Measurements from ENCODE around the gene CD63. TPM values are rescaled to one million over a fixed set of nuclear protein-coding genes. Genes with fewer than 3 reads are reported as not detected.

The CD63 gene
- total and polyA plus RNA-seq, 2 of the 4 experiments (the other 2 are of a cell fraction) = 995 to 1,398 TPM

DNA sequence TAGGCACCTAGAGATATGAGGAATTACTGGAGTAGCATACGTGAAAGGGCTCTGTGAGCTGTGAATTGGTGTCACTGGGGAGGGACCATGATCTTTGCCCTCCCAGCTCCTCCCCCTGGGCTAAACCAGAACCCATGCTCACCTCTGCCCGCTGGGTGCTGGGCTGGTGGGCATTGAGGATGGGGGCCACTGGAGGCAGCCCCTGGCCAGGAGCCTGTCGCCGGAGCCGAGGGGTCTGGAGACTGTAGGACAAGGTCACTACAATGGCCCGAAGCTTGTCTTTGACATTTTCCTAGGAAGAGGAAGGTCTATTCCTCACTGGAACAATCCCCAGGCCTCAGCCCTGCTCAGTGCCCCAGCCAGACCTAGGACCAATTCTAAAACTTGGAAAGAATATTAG lies 32.7 kb downstream of the CD63 start:
- ChIA-PET CTCF (interaction anchor here (0.7 to 1.6 kb wide), 2 partner anchors 10 to 15 kb away, joined by 3 read pairs; a partner anchor contains a TSS), POLR2A (ENCODE audit: unreplicated experiment) (no interaction called here)
- no peaks in the 10 kb centered on the region for H3K36me3 ChIP-seq (ENCODE audit: control insufficient read depth, insufficient read depth, low read length)
- no peaks in the 10 kb centered on the region for H3K79me1 ChIP-seq (ENCODE audit: low read depth in 1 of 2, low read length in 2 of 2)
- no peak overlapping the region for H3K18ac ChIP-seq (ENCODE audit: low read depth, low read length)
- H3K56ac ChIP-seq (ENCODE audit: extremely low read depth, insufficient read depth, low read length) = no peak overlapping the region
- dilution Hi-C loops (cut with HindIII; ENCODE audit: low sequenced_read_pairs, unreplicated experiment) (no loop called here), intact Hi-C loops (cut with micrococcal nuclease) (no loop called here), in situ Hi-C loops (cut with MboI; ENCODE audit: low sequenced_read_pairs) (no loop called here)
- TF ChIP-seq BHLHE40 (IDR thresholded peaks at IDR 0.05; ENCODE audit: low read depth, low read length) = no peak
- no peak for TF ChIP-seq MAZ (IDR thresholded peaks at IDR 0.05; ENCODE audit: borderline replicate concordance, low read depth, low read length)
- TF ChIP-seq FOS (IDR thresholded peaks at IDR 0.05; ENCODE audit: low read depth, low read length) = no peak
- TF ChIP-seq, protein P1, sequence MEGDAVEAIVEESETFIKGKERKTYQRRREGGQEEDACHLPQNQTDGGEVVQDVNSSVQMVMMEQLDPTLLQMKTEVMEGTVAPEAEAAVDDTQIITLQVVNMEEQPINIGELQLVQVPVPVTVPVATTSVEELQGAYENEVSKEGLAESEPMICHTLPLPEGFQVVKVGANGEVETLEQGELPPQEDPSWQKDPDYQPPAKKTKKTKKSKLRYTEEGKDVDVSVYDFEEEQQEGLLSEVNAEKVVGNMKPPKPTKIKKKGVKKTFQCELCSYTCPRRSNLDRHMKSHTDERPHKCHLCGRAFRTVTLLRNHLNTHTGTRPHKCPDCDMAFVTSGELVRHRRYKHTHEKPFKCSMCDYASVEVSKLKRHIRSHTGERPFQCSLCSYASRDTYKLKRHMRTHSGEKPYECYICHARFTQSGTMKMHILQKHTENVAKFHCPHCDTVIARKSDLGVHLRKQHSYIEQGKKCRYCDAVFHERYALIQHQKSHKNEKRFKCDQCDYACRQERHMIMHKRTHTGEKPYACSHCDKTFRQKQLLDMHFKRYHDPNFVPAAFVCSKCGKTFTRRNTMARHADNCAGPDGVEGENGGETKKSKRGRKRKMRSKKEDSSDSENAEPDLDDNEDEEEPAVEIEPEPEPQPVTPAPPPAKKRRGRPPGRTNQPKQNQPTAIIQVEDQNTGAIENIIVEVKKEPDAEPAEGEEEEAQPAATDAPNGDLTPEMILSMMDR (conservative IDR thresholded peaks at IDR 0.05; ENCODE audit: low read depth, low read length) = no peak
- TF ChIP-seq, protein P2, sequence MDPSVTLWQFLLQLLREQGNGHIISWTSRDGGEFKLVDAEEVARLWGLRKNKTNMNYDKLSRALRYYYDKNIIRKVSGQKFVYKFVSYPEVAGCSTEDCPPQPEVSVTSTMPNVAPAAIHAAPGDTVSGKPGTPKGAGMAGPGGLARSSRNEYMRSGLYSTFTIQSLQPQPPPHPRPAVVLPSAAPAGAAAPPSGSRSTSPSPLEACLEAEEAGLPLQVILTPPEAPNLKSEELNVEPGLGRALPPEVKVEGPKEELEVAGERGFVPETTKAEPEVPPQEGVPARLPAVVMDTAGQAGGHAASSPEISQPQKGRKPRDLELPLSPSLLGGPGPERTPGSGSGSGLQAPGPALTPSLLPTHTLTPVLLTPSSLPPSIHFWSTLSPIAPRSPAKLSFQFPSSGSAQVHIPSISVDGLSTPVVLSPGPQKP (IDR thresholded peaks at IDR 0.05; ENCODE audit: borderline replicate concordance, low read depth, low read length) = no peak
- no peak overlapping the region for H2BK120ac ChIP-seq (ENCODE audit: low read depth, low read length)
- no peak overlapping the region for H4K8ac ChIP-seq (ENCODE audit: low read depth in 2 of 2, low read length in 2 of 2)
- H4K91ac ChIP-seq (ENCODE audit: insufficient read depth, low read depth, low read length) = no peak overlapping the region
- DNase-seq (no peak), ATAC-seq (ENCODE audit: low read depth) (no peak)
- H3K14ac ChIP-seq (replicated peaks; ENCODE audit: low read depth, low read length) = no peak overlapping the region
- no peak overlapping the region for H3K4me2 ChIP-seq (ENCODE audit: low read depth, low read length)
- H2BK15ac ChIP-seq (ENCODE audit: low read depth, low read length) = no peak overlapping the region
- no peak overlapping the region for H3K27ac ChIP-seq (ENCODE audit: insufficient read depth, low read length)
- no peaks in the 10 kb centered on the region for H4K20me1 ChIP-seq (ENCODE audit: insufficient read depth, low read length)
- H3K9ac ChIP-seq (ENCODE audit: low read depth, low read length) = no peak overlapping the region
- no peak overlapping the region for H3K23ac ChIP-seq (ENCODE audit: low read depth, low read length)
- no CpG with 5 or more reads among the region's 6 CpGs for WGBS, 2 experiments (ENCODE audit: extremely low coverage in 2 of 2, insufficient read length in 1 of 2)
- BruUV-seq (replicated peaks) = no TSS peak
- no peak overlapping the region for H2AFZ ChIP-seq (replicated peaks; ENCODE audit: low read length, poor library complexity)
- no peak overlapping the region for H3K4me3 ChIP-seq (ENCODE audit: insufficient read depth, low read depth, low read length)
- H2AK9ac ChIP-seq (replicated peaks; ENCODE audit: low read depth, low read length, poor library complexity) = no peak overlapping the region
- no peaks in the 10 kb centered on the region for H3K9me1 ChIP-seq (ENCODE audit: insufficient read depth, low read length)
- H3K9me3 ChIP-seq (ENCODE audit: control insufficient read depth, insufficient read depth, low read length) = no peaks in the 10 kb centered on the region
- H2BK20ac ChIP-seq (ENCODE audit: low read depth, low read length) = no peak overlapping the region
- H3K4ac ChIP-seq (ENCODE audit: low read depth, low read length) = no peak overlapping the region
- no peak overlapping the region for H4K5ac ChIP-seq (ENCODE audit: low read depth, low read length)
- peaks cover 22% of the 10 kb centered on the region for H3K27me3 ChIP-seq (ENCODE audit: control insufficient read depth, insufficient read depth, low read length)
- peaks cover 2% of the 10 kb centered on the region; the same call in 1 of the 2 replicates for H3K4me1 ChIP-seq (ENCODE audit: control insufficient read depth, insufficient read depth, low read length)
- H2BK5ac ChIP-seq (ENCODE audit: low read depth, low read length, poor library complexity, severe bottlenecking) = no peak overlapping the region
- no peak overlapping the region for H2AK5ac ChIP-seq (ENCODE audit: low read depth, low read length)
